Neural cell (in vitro differentiated cells): ENCODE results near the gene UACA. TPM values are rescaled to one million over a fixed set of nuclear protein-coding genes. Genes with fewer than 3 reads are reported as not detected.

Experiments used
- H2AFZ ChIP-seq: fragments of 200-600, 300-800 bp; sonication (generic), shearing (Covaris generic); 2 replicates; pipeline ENCODE4 v1.6.0; 2014; ENCODE audit warnings: low read depth, mild to moderate bottlenecking, antibody characterized with exemption, low read length, moderate library complexity
- H3F3A ChIP-seq: fragments of 200-600 bp; shearing (Covaris generic); 2 replicates; pipeline ENCODE4 v1.6.1; 2016; ENCODE audit warnings: mild to moderate bottlenecking, moderate library complexity, mixed read lengths, antibody characterized with exemption, low read length; ENCODE audit not compliant: insufficient read depth, poor library complexity, severe bottlenecking
- H3K27ac ChIP-seq: fragments of 200-600, 300-800 bp; sonication (generic), shearing (Covaris generic); 2 replicates; pipeline ENCODE4 v1.5.1; 2014; ENCODE audit warnings: mild to moderate bottlenecking, low read length, moderate library complexity
- H3K27me3 ChIP-seq: fragments of 300-800, 200-600 bp; sonication (generic), shearing (Covaris generic); 2 replicates; pipeline ENCODE4 v1.6.0; 2014; ENCODE audit warnings: mild to moderate bottlenecking, low read depth, low read length, moderate library complexity; ENCODE audit not compliant: insufficient read depth
- H3K36me3 ChIP-seq: fragments of 300-800, 200-600 bp; sonication (generic), shearing (Covaris generic); 2 replicates; pipeline ENCODE4 v1.5.1; 2014; ENCODE audit warnings: mild to moderate bottlenecking, antibody characterized with exemption, low read length, moderate library complexity; ENCODE audit not compliant: insufficient read depth
- H3K4me2 ChIP-seq: fragments of 300-800, 200-600 bp; sonication (generic), shearing (Covaris generic); 2 replicates; pipeline ENCODE4 v1.6.0; 2014; ENCODE audit warnings: mild to moderate bottlenecking, low read length
- H3K4me3 ChIP-seq: fragments of 300-800, 200-600 bp; sonication (generic), shearing (Covaris generic); 2 replicates; pipeline ENCODE4 v1.5.1; 2014; ENCODE audit warnings: mild to moderate bottlenecking, low read length, moderate library complexity
- H3K79me2 ChIP-seq: fragments of 200-600 bp; shearing (Covaris generic); replicated peaks from 2 replicates; pipeline ENCODE4 v1.6.0; 2014; ENCODE audit warnings: mild to moderate bottlenecking, low read length, moderate library complexity; ENCODE audit not compliant: insufficient read depth
- H3K9ac ChIP-seq: fragments of 300-800, 200-600 bp; sonication (generic), shearing (Covaris generic); 2 replicates; pipeline ENCODE4 v1.6.1; 2016; ENCODE audit warnings: mild to moderate bottlenecking, low read length, mixed read lengths
- H3K9me2 ChIP-seq: fragments of 200-600 bp; shearing (Covaris generic); 2 replicates; pipeline ENCODE4 v1.6.1; 2016; ENCODE audit warnings: mild to moderate bottlenecking, low read length, mixed read lengths; ENCODE audit not compliant: insufficient read depth
- H3K9me3 ChIP-seq: fragments of 200-600, 300-800 bp; sonication (generic), shearing (Covaris generic); 2 replicates; pipeline ENCODE4 v1.6.1; 2016; ENCODE audit warnings: mild to moderate bottlenecking, mixed run types, low read length, moderate library complexity, mixed read lengths
- H4K20me1 ChIP-seq: fragments of 200-600 bp; shearing (Covaris generic); 2 replicates; pipeline ENCODE4 v1.6.1; 2016; ENCODE audit warnings: mild to moderate bottlenecking, mixed run types; ENCODE audit not compliant: insufficient read depth
- EP300 ChIP-seq: fragments of 450-650 bp; conservative IDR thresholded peaks from 2 replicates; pipeline ENCODE4 v1.6.1; 2014; ENCODE audit warnings: antibody characterized with exemption, mild to moderate bottlenecking, moderate library complexity; ENCODE audit not compliant: poor library complexity, severe bottlenecking
- EZH2 ChIP-seq: fragments of 200-600, 300-800 bp; shearing (Covaris generic), sonication (generic); IDR thresholded peaks from 2 replicates; pipeline ENCODE4 v1.6.1; 2014; ENCODE audit warnings: antibody characterized with exemption, low read length, borderline replicate concordance, mild to moderate bottlenecking; ENCODE audit not compliant: insufficient read depth, poor library complexity, severe bottlenecking
- MXI1 ChIP-seq: fragments of 450-650 bp; conservative IDR thresholded peaks from 2 replicates; pipeline ENCODE4 v1.6.1; 2014; ENCODE audit warnings: antibody characterized with exemption, mild to moderate bottlenecking; ENCODE audit not compliant: poor library complexity, severe bottlenecking
- POLR2AphosphoS5 ChIP-seq: IDR thresholded peaks from 2 replicates; pipeline ENCODE4 v1.6.1; 2012
- RAD21 ChIP-seq: fragments of 450-650 bp; conservative IDR thresholded peaks from 2 replicates; pipeline ENCODE4 v1.6.1; 2014; ENCODE audit warnings: antibody characterized with exemption, mild to moderate bottlenecking, moderate library complexity
- SMC3 ChIP-seq: fragments of 450-650 bp; conservative IDR thresholded peaks from 2 replicates; pipeline ENCODE4 v1.6.1; 2014; ENCODE audit warnings: antibody characterized with exemption, mild to moderate bottlenecking, moderate library complexity; ENCODE audit not compliant: poor library complexity
- TAF1 ChIP-seq: IDR thresholded peaks from 2 replicates; pipeline ENCODE4 v1.6.1; 2012; ENCODE audit warnings: low read depth
- polyA plus RNA-seq: library from polyadenylated mRNA; depleted of rRNA; stranded (reverse); fragments of >200 nt; gene quantifications from 2 replicates; pipeline ENCODE4 v1.2.3, GENCODE V29; 2014
- TF ChIP-seq, protein P1 (sequence below): IDR thresholded peaks from 2 replicates; pipeline ENCODE4 v1.6.1; 2012; ENCODE audit warnings: borderline replicate concordance
- TF ChIP-seq, protein P2 (sequence below): fragments of 450-650 bp; IDR thresholded peaks from 2 replicates; pipeline ENCODE4 v1.5.1; 2014; ENCODE audit warnings: antibody characterized with exemption, mild to moderate bottlenecking, moderate library complexity; ENCODE audit not compliant: poor library complexity, severe bottlenecking

UACA gene
- polyA plus RNA-seq, 1 donor from 2014 or later, result 0.10 TPM

DNA sequence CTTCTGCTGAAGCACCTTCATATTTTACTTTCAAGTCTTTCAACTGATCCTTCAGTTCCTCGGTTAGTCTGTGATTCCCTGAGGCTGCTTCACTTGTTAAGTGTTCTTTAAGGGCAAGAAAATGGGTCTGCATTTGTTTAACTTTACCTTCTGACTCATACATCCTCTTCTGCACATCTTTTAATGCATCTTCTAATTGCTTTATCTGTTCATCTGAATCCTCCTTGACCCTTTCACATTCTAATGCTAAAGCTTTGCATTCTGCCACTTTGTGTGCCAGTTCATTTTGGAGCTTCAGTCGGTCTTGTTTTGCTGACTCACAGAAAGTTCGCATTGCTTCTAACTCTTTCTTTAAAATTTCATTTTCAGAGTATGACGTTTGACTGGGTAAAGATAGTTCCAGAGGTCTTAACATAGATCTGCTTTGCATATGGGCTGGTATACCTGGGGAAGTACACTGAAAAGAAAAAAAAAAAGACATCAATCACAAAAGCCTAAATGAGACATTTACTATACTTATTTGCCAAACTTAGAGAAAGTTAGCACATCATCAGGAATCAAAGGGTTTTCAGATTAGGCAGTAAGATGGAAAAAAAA is 94.3 kb downstream of the UACA start:
- no peaks in the 10 kb centered on the region for H3K9me3 ChIP-seq
- H3K4me3 ChIP-seq, result no peak overlapping the region
- no peaks in the 10 kb centered on the region for H3F3A ChIP-seq
- no peak overlapping the region for H3K27ac ChIP-seq
- no peaks in the 10 kb centered on the region for H4K20me1 ChIP-seq
- H3K36me3 ChIP-seq, result no peaks in the 10 kb centered on the region
- no peaks in the 10 kb centered on the region for H3K9me2 ChIP-seq
- TF ChIP-seq MXI1 (no peak), TAF1 (no peak), SMC3 (no peak), RAD21 (no peak), EZH2 (no peak), POLR2AphosphoS5 (no peak), EP300 (no peak)
- TF ChIP-seq, protein P1, sequence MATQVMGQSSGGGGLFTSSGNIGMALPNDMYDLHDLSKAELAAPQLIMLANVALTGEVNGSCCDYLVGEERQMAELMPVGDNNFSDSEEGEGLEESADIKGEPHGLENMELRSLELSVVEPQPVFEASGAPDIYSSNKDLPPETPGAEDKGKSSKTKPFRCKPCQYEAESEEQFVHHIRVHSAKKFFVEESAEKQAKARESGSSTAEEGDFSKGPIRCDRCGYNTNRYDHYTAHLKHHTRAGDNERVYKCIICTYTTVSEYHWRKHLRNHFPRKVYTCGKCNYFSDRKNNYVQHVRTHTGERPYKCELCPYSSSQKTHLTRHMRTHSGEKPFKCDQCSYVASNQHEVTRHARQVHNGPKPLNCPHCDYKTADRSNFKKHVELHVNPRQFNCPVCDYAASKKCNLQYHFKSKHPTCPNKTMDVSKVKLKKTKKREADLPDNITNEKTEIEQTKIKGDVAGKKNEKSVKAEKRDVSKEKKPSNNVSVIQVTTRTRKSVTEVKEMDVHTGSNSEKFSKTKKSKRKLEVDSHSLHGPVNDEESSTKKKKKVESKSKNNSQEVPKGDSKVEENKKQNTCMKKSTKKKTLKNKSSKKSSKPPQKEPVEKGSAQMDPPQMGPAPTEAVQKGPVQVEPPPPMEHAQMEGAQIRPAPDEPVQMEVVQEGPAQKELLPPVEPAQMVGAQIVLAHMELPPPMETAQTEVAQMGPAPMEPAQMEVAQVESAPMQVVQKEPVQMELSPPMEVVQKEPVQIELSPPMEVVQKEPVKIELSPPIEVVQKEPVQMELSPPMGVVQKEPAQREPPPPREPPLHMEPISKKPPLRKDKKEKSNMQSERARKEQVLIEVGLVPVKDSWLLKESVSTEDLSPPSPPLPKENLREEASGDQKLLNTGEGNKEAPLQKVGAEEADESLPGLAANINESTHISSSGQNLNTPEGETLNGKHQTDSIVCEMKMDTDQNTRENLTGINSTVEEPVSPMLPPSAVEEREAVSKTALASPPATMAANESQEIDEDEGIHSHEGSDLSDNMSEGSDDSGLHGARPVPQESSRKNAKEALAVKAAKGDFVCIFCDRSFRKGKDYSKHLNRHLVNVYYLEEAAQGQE, result no peak
- TF ChIP-seq, protein P2, sequence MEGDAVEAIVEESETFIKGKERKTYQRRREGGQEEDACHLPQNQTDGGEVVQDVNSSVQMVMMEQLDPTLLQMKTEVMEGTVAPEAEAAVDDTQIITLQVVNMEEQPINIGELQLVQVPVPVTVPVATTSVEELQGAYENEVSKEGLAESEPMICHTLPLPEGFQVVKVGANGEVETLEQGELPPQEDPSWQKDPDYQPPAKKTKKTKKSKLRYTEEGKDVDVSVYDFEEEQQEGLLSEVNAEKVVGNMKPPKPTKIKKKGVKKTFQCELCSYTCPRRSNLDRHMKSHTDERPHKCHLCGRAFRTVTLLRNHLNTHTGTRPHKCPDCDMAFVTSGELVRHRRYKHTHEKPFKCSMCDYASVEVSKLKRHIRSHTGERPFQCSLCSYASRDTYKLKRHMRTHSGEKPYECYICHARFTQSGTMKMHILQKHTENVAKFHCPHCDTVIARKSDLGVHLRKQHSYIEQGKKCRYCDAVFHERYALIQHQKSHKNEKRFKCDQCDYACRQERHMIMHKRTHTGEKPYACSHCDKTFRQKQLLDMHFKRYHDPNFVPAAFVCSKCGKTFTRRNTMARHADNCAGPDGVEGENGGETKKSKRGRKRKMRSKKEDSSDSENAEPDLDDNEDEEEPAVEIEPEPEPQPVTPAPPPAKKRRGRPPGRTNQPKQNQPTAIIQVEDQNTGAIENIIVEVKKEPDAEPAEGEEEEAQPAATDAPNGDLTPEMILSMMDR, result no peak
- no peaks in the 10 kb centered on the region for H3K27me3 ChIP-seq
- no peaks in the 10 kb centered on the region for H3K79me2 ChIP-seq
- H3K9ac ChIP-seq, result no peak overlapping the region
- H2AFZ ChIP-seq, result no peak overlapping the region
- H3K4me2 ChIP-seq, result no peak overlapping the region

DNA sequence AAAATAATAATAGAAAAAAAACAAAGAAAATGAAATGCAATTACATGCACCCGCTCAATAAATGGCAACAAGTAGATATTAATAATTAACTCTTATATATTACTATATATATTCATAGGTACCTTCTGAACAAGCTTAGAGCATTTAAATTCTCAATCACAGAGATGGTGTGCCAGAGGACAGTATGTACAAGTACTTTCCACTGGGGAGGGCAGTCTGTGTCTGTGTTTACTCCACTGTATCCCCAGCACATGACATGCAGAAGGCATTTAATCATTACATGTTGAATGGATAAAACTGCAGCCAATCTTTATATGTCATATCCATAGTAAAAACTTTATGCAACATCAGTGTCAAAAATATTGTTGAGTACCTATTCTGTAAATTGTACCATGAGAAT is 97.8 kb downstream of the UACA start:
- no peak overlapping the region for H2AFZ ChIP-seq
- no peak overlapping the region for H3K4me2 ChIP-seq
- no peaks in the 10 kb centered on the region for H3K27me3 ChIP-seq
- no peaks in the 10 kb centered on the region for H3K9me2 ChIP-seq
- TF ChIP-seq TAF1 (no peak), SMC3 (no peak)
- H3K36me3 ChIP-seq, result no peaks in the 10 kb centered on the region
- H3F3A ChIP-seq, result no peaks in the 10 kb centered on the region
- H3K79me2 ChIP-seq, result no peaks in the 10 kb centered on the region
- H4K20me1 ChIP-seq, result no peaks in the 10 kb centered on the region
- H3K9ac ChIP-seq, result no peak overlapping the region
- H3K27ac ChIP-seq, result no peak overlapping the region
- H3K9me3 ChIP-seq, result no peaks in the 10 kb centered on the region
- H3K4me3 ChIP-seq, result no peak overlapping the region

DNA sequence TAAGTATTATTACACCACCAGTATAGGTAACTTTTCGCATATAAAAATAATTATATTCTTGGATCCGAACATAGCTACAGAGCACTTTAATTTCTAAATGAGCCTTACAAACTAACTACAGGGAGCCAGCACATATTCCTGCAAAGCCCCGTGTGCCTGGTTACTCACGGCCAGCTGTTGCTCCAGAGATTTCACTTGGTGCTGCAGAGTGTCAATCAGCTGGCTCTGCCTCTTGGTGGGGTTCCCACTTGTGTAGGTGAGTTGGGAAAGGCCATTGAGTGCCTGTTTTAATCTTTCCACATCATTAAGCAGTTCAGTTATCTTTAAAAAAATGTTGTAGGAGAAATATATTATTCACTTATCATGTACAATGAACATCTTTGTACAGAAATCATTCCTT is 98.9 kb downstream of the UACA start:
- Histone ChIP-seq H3F3A (no peaks in the 10 kb centered on the region), H3K27me3 (no peaks in the 10 kb centered on the region), H3K79me2 (no peaks in the 10 kb centered on the region), H3K9me2 (no peaks in the 10 kb centered on the region), H4K20me1 (no peaks in the 10 kb centered on the region), H3K4me2 (no peak overlapping the region), H2AFZ (no peak overlapping the region), H3K9ac (no peak overlapping the region), H3K4me3 (no peak overlapping the region), H3K9me3 (no peaks in the 10 kb centered on the region), H3K36me3 (no peaks in the 10 kb centered on the region), H3K27ac (no peak overlapping the region)
- TF ChIP-seq MXI1, result no peak
- TF ChIP-seq, protein P2, result no peak
- no peak for TF ChIP-seq POLR2AphosphoS5
- no peak for TF ChIP-seq EP300
- no peak for TF ChIP-seq TAF1
- TF ChIP-seq, protein P1, result no peak
- TF ChIP-seq EZH2, result no peak
- no peak for TF ChIP-seq SMC3
- no peak for TF ChIP-seq RAD21
